HepG2 (cell line): ENCODE measurements around the gene MRPL20. TPM values are rescaled to one million over a fixed set of nuclear protein-coding genes. Genes with fewer than 3 reads are reported as not detected.

ENCODE experiments used
- FIP1L1 ChIP-seq: fragments of 200-400 bp; formaldehyde crosslinking; IDR thresholded peaks from 2 replicates; pipeline ENCODE4 v1.6.1; 2018; ENCODE audit warnings: low read depth, mild to moderate bottlenecking, low read length, moderate library complexity, borderline replicate concordance; ENCODE audit not compliant: insufficient read depth
- FOSL1 ChIP-seq: sonication (generic); formaldehyde crosslinking; IDR thresholded peaks from 2 replicates; pipeline ENCODE4 v1.9.0; 2021; ENCODE audit warnings: missing genetic modification reagents, borderline replicate concordance
- NR2F2 ChIP-seq: IDR thresholded peaks from 2 replicates; pipeline ENCODE4 v1.6.1; 2012; ENCODE audit warnings: low read depth, inconsistent platforms, borderline replicate concordance
- RARG ChIP-seq: sonication (generic); formaldehyde crosslinking; IDR thresholded peaks from 2 replicates; pipeline ENCODE4 v1.4.0; 2020; ENCODE audit warnings: low read depth, mild to moderate bottlenecking, missing genetic modification reagents
- SP140L ChIP-seq: sonication (generic); formaldehyde crosslinking; IDR thresholded peaks from 2 replicates; pipeline ENCODE4 v1.4.0; 2020; ENCODE audit warnings: missing genetic modification reagents, borderline replicate concordance
- SUZ12 ChIP-seq: fragments of 150-350 bp; IDR thresholded peaks from 2 replicates; pipeline ENCODE4 v1.6.1; 2014; ENCODE audit warnings: low read depth, low read length
- ZBTB7B ChIP-seq: sonication (generic); formaldehyde crosslinking; IDR thresholded peaks from 2 replicates; pipeline ENCODE4 v1.4.0; 2020; ENCODE audit warnings: missing genetic modification reagents
- ZBTB8A ChIP-seq: sonication (generic); formaldehyde crosslinking; IDR thresholded peaks from 2 replicates; pipeline ENCODE4 v1.4.0; 2020; ENCODE audit warnings: mild to moderate bottlenecking, low read depth, missing genetic modification reagents, borderline replicate concordance
- ZFP62 ChIP-seq: sonication (generic); formaldehyde crosslinking; IDR thresholded peaks from 2 replicates; pipeline ENCODE4 v1.4.0; 2020; ENCODE audit warnings: missing genetic modification reagents
- ZNF75D ChIP-seq: sonication (generic); formaldehyde crosslinking; IDR thresholded peaks from 2 replicates; pipeline ENCODE4 v1.8.1; 2023; ENCODE audit warnings: missing genetic modification reagents, mild to moderate bottlenecking, borderline replicate concordance
- ZNF761 ChIP-seq: sonication (generic); formaldehyde crosslinking; conservative IDR thresholded peaks from 2 replicates; pipeline ENCODE4 v1.4.0; 2020; ENCODE audit warnings: mild to moderate bottlenecking, missing genetic modification reagents
- ZNF775 ChIP-seq: sonication (generic); formaldehyde crosslinking; IDR thresholded peaks from 2 replicates; pipeline ENCODE4 v1.4.0; 2020; ENCODE audit warnings: missing genetic modification reagents, mild to moderate bottlenecking, moderate library complexity, borderline replicate concordance
- ZNF891 ChIP-seq: sonication (generic); formaldehyde crosslinking; IDR thresholded peaks from 2 replicates; pipeline ENCODE4 v1.5.0; 2020; ENCODE audit warnings: mild to moderate bottlenecking, missing genetic modification reagents
- polyA plus RNA-seq, 8 experiments: library from polyadenylated mRNA; depleted of rRNA in 3 of 8; stranded (reverse) in 7 of 8; unstranded in 1 of 8; fragments of >200 nt; fragmentation: Illumina TruSeq in 4 of 8; extraction: Trizol in 4 of 8; gene quantifications; 2 replicates each; pipeline versions ENCODE4 v1.2.1 to v1.2.3, GENCODE V29; 2011 to 2016; ENCODE audit warnings: low read depth in 4 of 8, missing spikeins in 1 of 8, mixed read lengths in 1 of 8; ENCODE audit not compliant: insufficient read depth in 1 of 8
- total RNA-seq, 5 experiments: library from RNA; depleted of rRNA; stranded (reverse); fragments of >200 nt; fragmentation: Illumina TruSeq; extraction: Trizol; gene quantifications; 2 replicates each; pipeline ENCODE4 v1.2.3, GENCODE V29; 2016; ENCODE audit warnings: low read depth in 1 of 5
- TF ChIP-seq, protein P1 (sequence below): sonication (generic); formaldehyde crosslinking; IDR thresholded peaks from 2 replicates; pipeline ENCODE4 v1.5.1; 2020; ENCODE audit warnings: missing genetic modification reagents, mild to moderate bottlenecking, borderline replicate concordance
- TF ChIP-seq, protein P2 (sequence below): sonication (generic); formaldehyde crosslinking; IDR thresholded peaks from 2 replicates; pipeline ENCODE4 v1.9.0; 2022; ENCODE audit warnings: low read depth, missing genetic modification reagents
- TF ChIP-seq, protein P3 (sequence below): sonication (generic); formaldehyde crosslinking; IDR thresholded peaks from 2 replicates; pipeline ENCODE4 v1.4.0; 2020; ENCODE audit warnings: missing genetic modification reagents, borderline replicate concordance
- TF ChIP-seq, protein P4 (sequence below), 2 experiments: sonication (generic) in 1 of 2; formaldehyde crosslinking in 1 of 2; IDR thresholded peaks; 2 replicates each; pipeline versions ENCODE4 v1.6.1 to v1.9.0; 2014 to 2022; ENCODE audit warnings: antibody characterized with exemption in 1 of 2, borderline replicate concordance in 1 of 2, inconsistent platforms in 1 of 2, low read depth in 1 of 2, missing genetic modification reagents in 1 of 2

Gene MRPL20
- total and polyA plus RNA-seq, 2 of the 13 experiments (the other 11 are each of a cell fraction or from before 2014, with no cell fraction given), result 59.2 to 127 TPM

- TF ChIP-seq, protein P1, sequence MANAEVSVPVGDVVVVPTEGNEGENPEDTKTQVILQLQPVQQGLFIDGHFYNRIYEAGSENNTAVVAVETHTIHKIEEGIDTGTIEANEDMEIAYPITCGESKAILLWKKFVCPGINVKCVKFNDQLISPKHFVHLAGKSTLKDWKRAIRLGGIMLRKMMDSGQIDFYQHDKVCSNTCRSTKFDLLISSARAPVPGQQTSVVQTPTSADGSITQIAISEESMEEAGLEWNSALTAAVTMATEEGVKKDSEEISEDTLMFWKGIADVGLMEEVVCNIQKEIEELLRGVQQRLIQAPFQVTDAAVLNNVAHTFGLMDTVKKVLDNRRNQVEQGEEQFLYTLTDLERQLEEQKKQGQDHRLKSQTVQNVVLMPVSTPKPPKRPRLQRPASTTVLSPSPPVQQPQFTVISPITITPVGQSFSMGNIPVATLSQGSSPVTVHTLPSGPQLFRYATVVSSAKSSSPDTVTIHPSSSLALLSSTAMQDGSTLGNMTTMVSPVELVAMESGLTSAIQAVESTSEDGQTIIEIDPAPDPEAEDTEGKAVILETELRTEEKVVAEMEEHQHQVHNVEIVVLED (CRISPR knock-in tag), result no peak
- TF ChIP-seq ZNF761 (CRISPR knock-in tag) (peak; percentile 82; the same call in 1 of the 2 replicates), RARG (CRISPR knock-in tag) (no peak), ZFP62 (CRISPR knock-in tag) (no peak), NR2F2 (no peak), ZBTB7B (CRISPR knock-in tag) (peak; percentile 94), SP140L (CRISPR knock-in tag) (no peak), ZNF775 (CRISPR knock-in tag) (0 out of 2 replicates have a peak, but pooled peaks have one; percentile 43), ZBTB8A (no peak), FOSL1 (no peak), ZNF891 (CRISPR knock-in tag) (no peak), SUZ12 (no peak), FIP1L1 (no peak), ZNF75D (no peak)
- TF ChIP-seq, protein P2, sequence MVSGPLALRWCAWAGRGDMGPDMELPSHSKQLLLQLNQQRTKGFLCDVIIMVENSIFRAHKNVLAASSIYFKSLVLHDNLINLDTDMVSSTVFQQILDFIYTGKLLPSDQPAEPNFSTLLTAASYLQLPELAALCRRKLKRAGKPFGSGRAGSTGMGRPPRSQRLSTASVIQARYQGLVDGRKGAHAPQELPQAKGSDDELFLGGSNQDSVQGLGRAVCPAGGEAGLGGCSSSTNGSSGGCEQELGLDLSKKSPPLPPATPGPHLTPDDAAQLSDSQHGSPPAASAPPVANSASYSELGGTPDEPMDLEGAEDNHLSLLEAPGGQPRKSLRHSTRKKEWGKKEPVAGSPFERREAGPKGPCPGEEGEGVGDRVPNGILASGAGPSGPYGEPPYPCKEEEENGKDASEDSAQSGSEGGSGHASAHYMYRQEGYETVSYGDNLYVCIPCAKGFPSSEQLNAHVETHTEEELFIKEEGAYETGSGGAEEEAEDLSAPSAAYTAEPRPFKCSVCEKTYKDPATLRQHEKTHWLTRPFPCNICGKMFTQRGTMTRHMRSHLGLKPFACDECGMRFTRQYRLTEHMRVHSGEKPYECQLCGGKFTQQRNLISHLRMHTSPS, result peak; percentile 95
- TF ChIP-seq, protein P3, sequence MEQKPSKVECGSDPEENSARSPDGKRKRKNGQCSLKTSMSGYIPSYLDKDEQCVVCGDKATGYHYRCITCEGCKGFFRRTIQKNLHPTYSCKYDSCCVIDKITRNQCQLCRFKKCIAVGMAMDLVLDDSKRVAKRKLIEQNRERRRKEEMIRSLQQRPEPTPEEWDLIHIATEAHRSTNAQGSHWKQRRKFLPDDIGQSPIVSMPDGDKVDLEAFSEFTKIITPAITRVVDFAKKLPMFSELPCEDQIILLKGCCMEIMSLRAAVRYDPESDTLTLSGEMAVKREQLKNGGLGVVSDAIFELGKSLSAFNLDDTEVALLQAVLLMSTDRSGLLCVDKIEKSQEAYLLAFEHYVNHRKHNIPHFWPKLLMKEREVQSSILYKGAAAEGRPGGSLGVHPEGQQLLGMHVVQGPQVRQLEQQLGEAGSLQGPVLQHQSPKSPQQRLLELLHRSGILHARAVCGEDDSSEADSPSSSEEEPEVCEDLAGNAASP (CRISPR knock-in tag), result peak; percentile 73; the same call in 1 of the 2 replicates
- TF ChIP-seq, protein P4, sequence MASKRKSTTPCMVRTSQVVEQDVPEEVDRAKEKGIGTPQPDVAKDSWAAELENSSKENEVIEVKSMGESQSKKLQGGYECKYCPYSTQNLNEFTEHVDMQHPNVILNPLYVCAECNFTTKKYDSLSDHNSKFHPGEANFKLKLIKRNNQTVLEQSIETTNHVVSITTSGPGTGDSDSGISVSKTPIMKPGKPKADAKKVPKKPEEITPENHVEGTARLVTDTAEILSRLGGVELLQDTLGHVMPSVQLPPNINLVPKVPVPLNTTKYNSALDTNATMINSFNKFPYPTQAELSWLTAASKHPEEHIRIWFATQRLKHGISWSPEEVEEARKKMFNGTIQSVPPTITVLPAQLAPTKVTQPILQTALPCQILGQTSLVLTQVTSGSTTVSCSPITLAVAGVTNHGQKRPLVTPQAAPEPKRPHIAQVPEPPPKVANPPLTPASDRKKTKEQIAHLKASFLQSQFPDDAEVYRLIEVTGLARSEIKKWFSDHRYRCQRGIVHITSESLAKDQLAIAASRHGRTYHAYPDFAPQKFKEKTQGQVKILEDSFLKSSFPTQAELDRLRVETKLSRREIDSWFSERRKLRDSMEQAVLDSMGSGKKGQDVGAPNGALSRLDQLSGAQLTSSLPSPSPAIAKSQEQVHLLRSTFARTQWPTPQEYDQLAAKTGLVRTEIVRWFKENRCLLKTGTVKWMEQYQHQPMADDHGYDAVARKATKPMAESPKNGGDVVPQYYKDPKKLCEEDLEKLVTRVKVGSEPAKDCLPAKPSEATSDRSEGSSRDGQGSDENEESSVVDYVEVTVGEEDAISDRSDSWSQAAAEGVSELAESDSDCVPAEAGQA (IDR thresholded peaks at IDR 0.05; ENCODE audit: low read depth), result no peak
- TF ChIP-seq, protein P4 (CRISPR knock-in tag; IDR thresholded peaks at IDR 0.05; ENCODE audit: borderline replicate concordance), result no peak
Observed at GRCh38 chr1:1421147-1421906, 14.2 kb upstream of the MRPL20 start, which contains the start of gene ANKRD65 (continued).
